Lower lobe of right lung (tissue), 2 donors: ENCODE results near the gene DOK7. TPM values are rescaled to one million over a fixed set of nuclear protein-coding genes. Genes with fewer than 3 reads are reported as not detected.

Experiments
- ATAC-seq, 2 donors: fragments of 200-7000 bp; cut with Tn5 transposase; one replicate each; pipeline ENCODE4 v1.9.1; 2020 to 2022; ENCODE audit warnings: mild to moderate bottlenecking in 2 of 2, moderate library complexity in 2 of 2
- DNase-seq: peaks from one replicate; pipeline ENCODE4 v3.0.0-alpha.2; 2020
- H3K27ac ChIP-seq: fragments of 200-600 bp; one replicate; pipeline ENCODE4 v1.8.0; 2022
- H3K27me3 ChIP-seq: fragments of 200-600 bp; one replicate; pipeline ENCODE4 v1.8.0; 2022; ENCODE audit warnings: low read depth
- H3K36me3 ChIP-seq: fragments of 200-600 bp; one replicate; pipeline ENCODE4 v1.8.0; 2022; ENCODE audit warnings: mild to moderate bottlenecking
- H3K4me1 ChIP-seq: fragments of 200-600 bp; one replicate; pipeline ENCODE4 v1.8.0; 2022
- H3K4me3 ChIP-seq: fragments of 200-600 bp; one replicate; pipeline ENCODE4 v1.8.0; 2022; ENCODE audit warnings: mild to moderate bottlenecking
- H3K9me3 ChIP-seq: fragments of 200-600 bp; one replicate; pipeline ENCODE4 v1.8.0; 2022
- CTCF ChIP-seq: fragments of 200-600 bp; IDR thresholded peaks from one replicate; pipeline ENCODE4 v1.8.0; 2022; ENCODE audit warnings: antibody characterized with exemption, mild to moderate bottlenecking
- intact Hi-C: fragments of 100-400 bp; cut with DNase I; formaldehyde crosslinking; loops from one replicate; pipeline ENCODE4 v1.11.0; 2022
- total RNA-seq: library from RNA; stranded (reverse); fragmentation: NEBNext Ultra II Directional; extraction: Animal tissue kit (Norgen Biotek cat#: 25700); gene quantifications from one replicate; pipeline ENCODE4 v1.2.1, GENCODE V29; 2021
- donor health status: DM: no; HTN: yes; CAD: no; lungs with severe emphysema.

The DOK7 gene
- total RNA-seq, 1 donor from 2014 or later: 4.0 TPM

GRCh38 chr4:3441501-3442459 lies 21.3 kb upstream of the DOK7 start, which contains the start of gene HGFAC:
Gene HGFAC, plus strand, starts transcription at chr4:3441968. Its CDS starts 34 bp downstream, at chr4:3442002.
- Histone ChIP-seq H3K4me1 (peaks cover 8% of the 10 kb centered on the region), H3K4me3 (no peak within 1 kb of the TSS), H3K9me3 (no peaks in the 10 kb centered on the region), H3K27ac (no peak within 1 kb of the TSS), H3K27me3 (no peaks in the 10 kb centered on the region), H3K36me3 (no peaks in the 10 kb centered on the region)
- TF ChIP-seq CTCF: no peak
- intact Hi-C loops: no loop called here
- DNase-seq (no peak), ATAC-seq (no peak)

- Histone ChIP-seq H3K4me3 (no peak overlapping the region), H3K9me3 (no peaks in the 10 kb centered on the region), H3K27me3 (no peaks in the 10 kb centered on the region), H3K4me1 (peaks cover 4% of the 10 kb centered on the region), H3K36me3 (no peaks in the 10 kb centered on the region), H3K27ac (no peak overlapping the region)
- TF ChIP-seq CTCF: no peak
- intact Hi-C loops: no loop called here
- DNase-seq (no peak), ATAC-seq (no peak)
These were observed 20.6 kb upstream of the DOK7 start for GRCh38 chr4:3442460-3442958.

GRCh38 chr4:3442959-3443749 lies 20.0 kb upstream of the DOK7 start:
- no peaks in the 10 kb centered on the region for H3K36me3 ChIP-seq
- DNase-seq (no peak), ATAC-seq (peak; percentile 55 to 62)
- peak; percentile 100 for TF ChIP-seq CTCF
- no peak overlapping the region for H3K27ac ChIP-seq
- H3K4me3 ChIP-seq: no peak overlapping the region
- H3K9me3 ChIP-seq: no peaks in the 10 kb centered on the region
- peaks cover 4% of the 10 kb centered on the region for H3K4me1 ChIP-seq
- no peaks in the 10 kb centered on the region for H3K27me3 ChIP-seq
- intact Hi-C loops: no loop called here

- Histone ChIP-seq H3K4me1 (peaks cover 4% of the 10 kb centered on the region), H3K27me3 (no peaks in the 10 kb centered on the region), H3K4me3 (no peak overlapping the region), H3K27ac (no peak overlapping the region), H3K9me3 (no peaks in the 10 kb centered on the region), H3K36me3 (no peaks in the 10 kb centered on the region)
- no peak for ATAC-seq
- intact Hi-C loops: no loop called here
- no peak for DNase-seq
- no peak for TF ChIP-seq CTCF
These were observed 19.3 kb upstream of the DOK7 start for GRCh38 chr4:3443750-3444309.

- Histone ChIP-seq H3K4me3 (no peak overlapping the region), H3K4me1 (peaks cover 4% of the 10 kb centered on the region), H3K27me3 (no peaks in the 10 kb centered on the region), H3K9me3 (no peaks in the 10 kb centered on the region), H3K27ac (no peak overlapping the region), H3K36me3 (no peaks in the 10 kb centered on the region)
- no peak for ATAC-seq
- TF ChIP-seq CTCF: no peak
- intact Hi-C loops: no loop called here
- DNase-seq: no peak
These were observed 18.6 kb upstream of the DOK7 start for GRCh38 chr4:3444351-3445110.
